ENCODE results near the gene STAMBP.
A peak's percentile ranks its signal among the peaks of the same experiment; 100 is the strongest.

Gene STAMBP

GRCh38 chr2:73822991-73823390, 5.8 kb upstream of the STAMBP start:
- H3K4me3 ChIP-seq (ENCODE audit: low read depth in 1 of 2, low read length in 2 of 2), result no peak overlapping the region
- peaks cover 0 to 5% of the 10 kb centered on the region in 2 donors for H3K4me1 ChIP-seq (ENCODE audit: control insufficient read depth in 1 of 2, insufficient read depth in 2 of 2, low read length in 2 of 2)
- no peaks in the 10 kb centered on the region for H3K9me3 ChIP-seq (ENCODE audit: control insufficient read depth in 1 of 2, low read length in 2 of 2)
- no peaks in the 10 kb centered on the region for H3K27me3 ChIP-seq (ENCODE audit: low read depth, low read length)
- H3K27ac ChIP-seq (ENCODE audit: low read length), result no peak overlapping the region
- H3K36me3 ChIP-seq (ENCODE audit: control insufficient read depth in 1 of 2, insufficient read depth in 2 of 2, low read length in 2 of 2), result no peaks in the 10 kb centered on the region

DNA sequence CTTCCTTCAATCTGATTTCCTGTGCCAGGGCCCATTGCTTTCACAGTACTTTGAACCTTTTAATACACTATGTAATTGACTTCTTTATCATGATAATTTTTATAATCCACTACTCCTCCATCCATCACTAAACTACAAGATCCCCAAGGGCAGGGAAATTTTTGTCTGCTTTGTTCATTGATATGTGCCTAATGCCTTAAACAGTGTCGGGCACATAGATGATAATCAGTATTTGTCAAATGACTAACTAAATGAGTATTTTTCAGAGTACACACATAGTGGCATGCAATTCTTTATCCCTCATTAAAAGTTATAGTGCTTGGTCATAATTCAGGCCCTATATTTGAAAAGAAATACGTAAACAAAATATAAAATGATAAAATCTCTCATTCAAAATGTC, 5.3 kb upstream of the STAMBP start:
- Histone ChIP-seq H3K4me3 (ENCODE audit: low read depth in 1 of 2, low read length in 2 of 2) (no peak overlapping the region), H3K9me3 (ENCODE audit: control insufficient read depth in 1 of 2, low read length in 2 of 2) (no peaks in the 10 kb centered on the region), H3K36me3 (ENCODE audit: control insufficient read depth in 1 of 2, insufficient read depth in 2 of 2, low read length in 2 of 2) (no peaks in the 10 kb centered on the region), H3K4me1 (ENCODE audit: control insufficient read depth in 1 of 2, insufficient read depth in 2 of 2, low read length in 2 of 2) (peaks cover 4 to 9% of the 10 kb centered on the region in 2 donors), H3K27ac (ENCODE audit: low read length) (no peak overlapping the region), H3K27me3 (ENCODE audit: low read depth, low read length) (no peaks in the 10 kb centered on the region)

DNA sequence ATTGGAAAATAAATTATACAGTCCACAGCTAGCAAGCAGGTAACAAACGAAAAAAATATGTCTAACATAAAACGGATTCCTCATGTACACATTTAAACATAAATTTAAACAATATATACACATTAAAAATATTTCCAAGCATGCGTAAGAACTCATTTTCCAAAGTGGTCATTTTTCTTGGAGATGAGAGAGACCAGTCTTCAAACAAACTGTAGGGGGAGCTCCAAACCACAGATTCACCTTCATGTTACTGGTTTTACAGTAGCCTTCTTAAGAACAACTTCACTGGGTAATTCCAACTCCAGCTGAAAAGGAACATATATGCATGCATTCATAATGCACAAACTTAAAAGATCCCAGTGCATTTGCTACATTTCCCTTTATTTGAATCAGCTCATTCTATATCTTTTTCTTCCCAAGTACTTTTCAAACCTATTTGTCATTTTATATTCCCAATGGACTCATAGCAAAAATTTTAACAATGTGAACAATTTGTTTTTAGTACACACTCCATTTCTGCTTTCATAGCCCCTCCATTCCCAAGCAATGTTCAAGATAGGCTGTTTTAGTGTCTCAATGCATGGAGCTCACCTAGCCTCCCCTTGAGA, 4.7 kb upstream of the STAMBP start:
- Histone ChIP-seq H3K27me3 (ENCODE audit: low read depth, low read length) (no peaks in the 10 kb centered on the region), H3K36me3 (ENCODE audit: control insufficient read depth in 1 of 2, insufficient read depth in 2 of 2, low read length in 2 of 2) (peaks cover 0 to 3% of the 10 kb centered on the region in 2 donors), H3K27ac (ENCODE audit: low read length) (no peak overlapping the region), H3K4me3 (ENCODE audit: low read depth in 1 of 2, low read length in 2 of 2) (no peak overlapping the region), H3K4me1 (ENCODE audit: control insufficient read depth in 1 of 2, insufficient read depth in 2 of 2, low read length in 2 of 2) (peaks cover 4 to 10% of the 10 kb centered on the region in 2 donors), H3K9me3 (ENCODE audit: control insufficient read depth in 1 of 2, low read length in 2 of 2) (no peaks in the 10 kb centered on the region)

DNA sequence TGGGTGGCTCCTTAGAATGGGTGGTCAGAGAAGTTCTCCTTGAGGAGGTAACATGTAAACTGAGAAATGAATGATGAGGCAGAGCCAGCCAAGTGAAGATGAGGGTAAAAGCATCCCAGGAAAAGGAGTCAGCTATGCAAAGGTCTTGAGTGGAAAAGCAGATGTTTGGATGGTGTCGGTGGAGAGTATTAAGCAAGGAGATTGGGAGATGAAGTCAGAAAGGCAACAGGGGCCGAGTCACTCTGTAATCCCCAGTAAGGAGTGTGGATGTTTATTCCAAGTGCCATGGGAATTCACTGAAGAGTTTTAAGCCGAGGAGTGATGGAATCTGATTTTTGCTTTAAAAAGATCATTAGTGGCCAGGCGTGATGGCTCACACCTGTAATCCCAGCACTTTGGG, 3.4 kb upstream of the STAMBP start:
- no peaks in the 10 kb centered on the region for H3K27me3 ChIP-seq (ENCODE audit: low read depth, low read length)
- no peaks in the 10 kb centered on the region for H3K9me3 ChIP-seq (ENCODE audit: control insufficient read depth in 1 of 2, low read length in 2 of 2)

GRCh38 chr2:73827018-73827417, 1.7 kb upstream of the STAMBP start:
- no peak overlapping the region for H3K27ac ChIP-seq (ENCODE audit: low read length)
- peaks cover 12 to 18% of the 10 kb centered on the region in 2 donors for H3K4me1 ChIP-seq (ENCODE audit: control insufficient read depth in 1 of 2, insufficient read depth in 2 of 2, low read length in 2 of 2)
- H3K27me3 ChIP-seq (ENCODE audit: low read depth, low read length), result no peaks in the 10 kb centered on the region
- H3K9me3 ChIP-seq (ENCODE audit: control insufficient read depth in 1 of 2, low read length in 2 of 2), result no peaks in the 10 kb centered on the region
- peaks cover 0 to 4% of the 10 kb centered on the region in 2 donors for H3K36me3 ChIP-seq (ENCODE audit: control insufficient read depth in 1 of 2, insufficient read depth in 2 of 2, low read length in 2 of 2)
- no peak overlapping the region for H3K4me3 ChIP-seq (ENCODE audit: low read depth in 1 of 2, low read length in 2 of 2)

More for the DNA sequence above, 3.4 kb upstream of the STAMBP start:
- no peak overlapping the region for H3K4me3 ChIP-seq (ENCODE audit: low read depth in 1 of 2, low read length in 2 of 2)
- peaks cover 0 to 4% of the 10 kb centered on the region in 2 donors for H3K36me3 ChIP-seq (ENCODE audit: control insufficient read depth in 1 of 2, insufficient read depth in 2 of 2, low read length in 2 of 2)
- H3K4me1 ChIP-seq (ENCODE audit: control insufficient read depth in 1 of 2, insufficient read depth in 2 of 2, low read length in 2 of 2), result peaks cover 10 to 12% of the 10 kb centered on the region in 2 donors
- no peak overlapping the region for H3K27ac ChIP-seq (ENCODE audit: low read length)

DNA sequence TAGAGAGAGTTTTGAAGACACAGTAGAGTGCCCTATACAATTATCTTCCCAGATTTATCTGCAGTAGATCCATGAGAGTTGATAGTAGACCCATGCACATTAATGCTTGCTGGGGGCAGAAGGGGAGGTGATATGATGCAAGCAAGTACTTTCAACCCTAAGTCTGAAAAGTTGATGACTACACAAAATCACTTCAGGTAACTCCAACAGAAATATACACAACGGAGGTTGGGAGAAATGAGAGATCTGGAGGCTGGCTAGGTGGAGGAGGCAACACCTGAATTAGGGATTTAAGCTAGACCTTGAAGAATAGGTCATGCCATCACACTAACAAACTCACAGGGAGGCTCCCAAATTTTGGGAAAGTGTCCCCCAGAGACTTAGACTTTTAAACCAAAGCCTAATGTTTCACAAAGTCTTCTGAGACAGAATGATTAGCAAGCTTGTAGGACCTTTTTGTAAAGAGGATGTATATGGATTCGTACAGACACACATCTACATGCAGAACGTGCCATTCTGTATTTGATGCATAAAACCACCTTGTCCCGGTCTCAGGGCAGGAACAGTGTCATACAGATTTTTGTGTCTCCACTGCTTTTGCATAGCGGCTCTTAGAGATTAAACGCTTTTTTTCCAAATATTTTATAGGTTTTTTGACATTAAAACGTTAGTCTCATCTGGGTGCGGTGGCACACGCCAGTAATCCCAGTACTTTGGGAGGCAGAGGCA, 937 bp upstream of the STAMBP start:
- no peak overlapping the region for H3K27ac ChIP-seq (ENCODE audit: low read length)
- no peaks in the 10 kb centered on the region for H3K9me3 ChIP-seq (ENCODE audit: control insufficient read depth in 1 of 2, low read length in 2 of 2)
- peaks cover 16 to 18% of the 10 kb centered on the region in 2 donors for H3K4me1 ChIP-seq (ENCODE audit: control insufficient read depth in 1 of 2, insufficient read depth in 2 of 2, low read length in 2 of 2)
- H3K36me3 ChIP-seq (ENCODE audit: control insufficient read depth in 1 of 2, insufficient read depth in 2 of 2, low read length in 2 of 2), result peaks cover 4 to 10% of the 10 kb centered on the region in 2 donors
- H3K4me3 ChIP-seq (ENCODE audit: low read depth in 1 of 2, low read length in 2 of 2), result peak overlapping the region; percentile 68 to 92
- H3K27me3 ChIP-seq (ENCODE audit: low read depth, low read length), result no peaks in the 10 kb centered on the region

DNA sequence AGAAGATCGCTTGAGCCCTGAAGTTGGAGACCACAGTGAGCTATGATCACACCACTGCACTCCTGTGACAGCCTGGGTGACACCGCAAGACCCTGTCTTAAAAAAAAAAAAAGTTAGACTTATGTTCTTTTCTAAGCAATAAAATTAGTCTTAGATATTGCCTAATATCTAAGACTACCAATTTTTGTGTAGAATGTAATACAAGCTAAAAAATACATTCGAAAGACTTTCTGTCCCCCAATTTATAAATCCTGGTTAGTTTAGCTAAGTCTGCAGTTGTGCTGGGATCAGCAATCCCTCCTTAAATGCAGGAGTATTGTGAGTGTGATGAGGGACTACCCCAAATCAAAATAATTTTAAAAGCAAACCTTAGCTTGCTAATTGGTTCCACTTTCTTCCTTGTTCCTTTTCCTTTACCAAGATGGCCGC, 358 bp upstream of the STAMBP start:
- peak overlapping the region; percentile 95 for H3K27ac ChIP-seq (ENCODE audit: low read length)

GRCh38 chr2:73830871-73831401, 2.2 kb downstream of the STAMBP start:
- H3K27me3 ChIP-seq (ENCODE audit: low read depth, low read length), result no peaks in the 10 kb centered on the region
- H3K4me1 ChIP-seq (ENCODE audit: control insufficient read depth in 1 of 2, insufficient read depth in 2 of 2, low read length in 2 of 2), result peaks cover 12 to 16% of the 10 kb centered on the region in 2 donors
- H3K27ac ChIP-seq (ENCODE audit: low read length), result no peak overlapping the region
- H3K9me3 ChIP-seq (ENCODE audit: control insufficient read depth in 1 of 2, low read length in 2 of 2), result no peaks in the 10 kb centered on the region
- no peak overlapping the region for H3K4me3 ChIP-seq (ENCODE audit: low read depth in 1 of 2, low read length in 2 of 2)
- peaks cover 10 to 11% of the 10 kb centered on the region in 2 donors for H3K36me3 ChIP-seq (ENCODE audit: control insufficient read depth in 1 of 2, insufficient read depth in 2 of 2, low read length in 2 of 2)

More for the DNA sequence above, 358 bp upstream of the STAMBP start:
- no peaks in the 10 kb centered on the region for H3K9me3 ChIP-seq (ENCODE audit: control insufficient read depth in 1 of 2, low read length in 2 of 2)
- H3K4me1 ChIP-seq (ENCODE audit: control insufficient read depth in 1 of 2, insufficient read depth in 2 of 2, low read length in 2 of 2), result peaks cover 16 to 18% of the 10 kb centered on the region in 2 donors
- peak overlapping the region; percentile 68 to 92 for H3K4me3 ChIP-seq (ENCODE audit: low read depth in 1 of 2, low read length in 2 of 2)
- peaks cover 8 to 10% of the 10 kb centered on the region in 2 donors for H3K36me3 ChIP-seq (ENCODE audit: control insufficient read depth in 1 of 2, insufficient read depth in 2 of 2, low read length in 2 of 2)
- no peaks in the 10 kb centered on the region for H3K27me3 ChIP-seq (ENCODE audit: low read depth, low read length)

DNA sequence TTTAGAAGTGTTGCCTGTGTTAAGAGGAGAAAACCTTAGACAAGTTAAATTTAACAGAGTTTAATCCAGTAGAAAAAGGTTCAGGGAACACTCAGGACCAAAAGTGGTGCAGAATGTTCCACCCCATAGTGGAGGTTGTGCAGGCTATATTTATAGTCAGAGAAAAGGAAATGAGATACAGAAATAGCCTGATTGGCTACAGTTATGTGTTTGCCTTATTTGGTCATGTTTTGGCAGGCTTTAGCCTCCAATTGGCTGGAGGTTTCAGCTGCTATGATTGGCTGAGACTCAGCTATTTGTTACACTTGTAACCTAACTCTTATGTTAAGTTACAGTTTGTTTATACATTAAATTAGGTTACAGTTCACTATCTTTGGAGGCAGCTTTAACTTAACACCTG, 4.2 kb downstream of the STAMBP start:
- no peak overlapping the region for H3K4me3 ChIP-seq (ENCODE audit: low read depth in 1 of 2, low read length in 2 of 2)
- peaks cover 10 to 11% of the 10 kb centered on the region in 2 donors for H3K36me3 ChIP-seq (ENCODE audit: control insufficient read depth in 1 of 2, insufficient read depth in 2 of 2, low read length in 2 of 2)
- H3K4me1 ChIP-seq (ENCODE audit: control insufficient read depth in 1 of 2, insufficient read depth in 2 of 2, low read length in 2 of 2), result peaks cover 17 to 19% of the 10 kb centered on the region in 2 donors
- H3K27ac ChIP-seq (ENCODE audit: low read length), result no peak overlapping the region
- no peaks in the 10 kb centered on the region for H3K27me3 ChIP-seq (ENCODE audit: low read depth, low read length)
- no peaks in the 10 kb centered on the region for H3K9me3 ChIP-seq (ENCODE audit: control insufficient read depth in 1 of 2, low read length in 2 of 2)

GRCh38 chr2:73836141-73836943, 7.6 kb downstream of the STAMBP start:
- Histone ChIP-seq H3K27ac (ENCODE audit: low read length) (peak overlapping the region; percentile 58), H3K36me3 (ENCODE audit: control insufficient read depth in 1 of 2, insufficient read depth in 2 of 2, low read length in 2 of 2) (peaks cover 6 to 11% of the 10 kb centered on the region in 2 donors), H3K27me3 (ENCODE audit: low read depth, low read length) (no peaks in the 10 kb centered on the region), H3K9me3 (ENCODE audit: control insufficient read depth in 1 of 2, low read length in 2 of 2) (no peaks in the 10 kb centered on the region), H3K4me3 (ENCODE audit: low read depth in 1 of 2, low read length in 2 of 2) (peak overlapping the region in 1 of 2 donors; percentile 38), H3K4me1 (ENCODE audit: control insufficient read depth in 1 of 2, insufficient read depth in 2 of 2, low read length in 2 of 2) (peaks cover 7 to 8% of the 10 kb centered on the region in 2 donors)
